ENCODE results near the gene MOV10. TPM values are rescaled to one million over a fixed set of nuclear protein-coding genes. Genes with fewer than 3 reads are reported as not detected.
A peak's percentile ranks its signal among the peaks of the same experiment; 100 is the strongest.

Gene MOV10
- total and polyA plus RNA-seq, 9 of the 15 experiments (the other 6 are each of a cell fraction or from before 2014, with no cell fraction given), result 16.7 to 105 (median 49.5) TPM

GRCh38 chr1:112673592-112674439, 643 bp upstream of the MOV10 start (continued):
- no peak for TF ChIP-seq IRF9 (tag; IDR thresholded peaks at IDR 0.05)
- no peak for TF ChIP-seq RNF219 (CRISPR knock-in tag; IDR thresholded peaks at IDR 0.05)
- TF ChIP-seq STAT5B (CRISPR knock-in tag; IDR thresholded peaks at IDR 0.05), result no peak
- no peak for TF ChIP-seq SMAD4 (CRISPR knock-in tag; conservative IDR thresholded peaks at IDR 0.05)
- TF ChIP-seq CEBPB (tag; IDR thresholded peaks at IDR 0.05), result peak; percentile 71
- TF ChIP-seq PRPF4 (IDR thresholded peaks at IDR 0.05; ENCODE audit: insufficient read depth, low read depth, low read length, poor library complexity, severe bottlenecking), result no peak
- no peak for TF ChIP-seq ILK (tag; IDR thresholded peaks at IDR 0.05; ENCODE audit: borderline replicate concordance, low read depth)
- no peak for TF ChIP-seq ETS2 (tag; IDR thresholded peaks at IDR 0.05; ENCODE audit: borderline replicate concordance, poor library complexity, severe bottlenecking)
- TF ChIP-seq SFPQ (IDR thresholded peaks at IDR 0.05; ENCODE audit: low read depth, low read length), result no peak
- TF ChIP-seq ZNF217 (CRISPR knock-in tag; IDR thresholded peaks at IDR 0.05), result no peak
- TF ChIP-seq ZZZ3 (IDR thresholded peaks at IDR 0.05), result no peak
- TF ChIP-seq ERF (CRISPR knock-in tag; IDR thresholded peaks at IDR 0.05), result no peak; the same call in 1 of the 2 replicates
